HG03039 (cell line): ENCODE data around the gene NHSL2.
"Not testable (repeated sequence)": the region's sequence is repeated elsewhere in the genome, so short reads cannot be mapped to it uniquely, and the experiment has no call there.

ENCODE experiments used
- ATAC-seq: cut with Tn5 transposase; IDR thresholded peaks from one replicate; pipeline ENCODE4 v1.9.1; 2021; ENCODE audit warnings: mild to moderate bottlenecking, moderate library complexity; ENCODE audit not compliant: unreplicated experiment

NHSL2 gene

GRCh38 chrX:71922686-71923085 lies 12.0 kb downstream of the NHSL2 start:
- ATAC-seq: no peak

DNA sequence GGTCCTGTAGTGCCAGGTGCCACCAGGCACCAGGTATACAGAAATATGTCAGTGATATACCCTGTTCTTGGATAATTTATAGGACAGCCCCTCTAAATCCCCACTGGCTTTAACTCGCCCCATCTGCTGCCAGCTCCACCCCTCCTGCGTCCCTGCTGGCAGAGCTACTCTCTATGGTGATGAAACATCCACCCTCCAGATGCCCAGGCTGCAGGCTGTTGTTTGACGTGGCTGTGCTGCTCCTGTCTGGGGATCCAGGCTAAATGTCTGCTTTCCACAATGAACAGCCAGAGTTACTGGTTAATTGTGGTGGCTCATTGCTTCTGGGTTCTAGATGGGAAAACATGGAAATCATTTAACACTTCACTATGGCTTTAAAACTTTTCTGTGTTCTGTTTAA lies 12.9 kb downstream of the NHSL2 start:
- ATAC-seq: no peak

GRCh38 chrX:71927040-71927439 lies 16.4 kb downstream of the NHSL2 start:
- no peak for ATAC-seq

GRCh38 chrX:71928856-71929255 lies 18.2 kb downstream of the NHSL2 start:
- no peak for ATAC-seq

DNA sequence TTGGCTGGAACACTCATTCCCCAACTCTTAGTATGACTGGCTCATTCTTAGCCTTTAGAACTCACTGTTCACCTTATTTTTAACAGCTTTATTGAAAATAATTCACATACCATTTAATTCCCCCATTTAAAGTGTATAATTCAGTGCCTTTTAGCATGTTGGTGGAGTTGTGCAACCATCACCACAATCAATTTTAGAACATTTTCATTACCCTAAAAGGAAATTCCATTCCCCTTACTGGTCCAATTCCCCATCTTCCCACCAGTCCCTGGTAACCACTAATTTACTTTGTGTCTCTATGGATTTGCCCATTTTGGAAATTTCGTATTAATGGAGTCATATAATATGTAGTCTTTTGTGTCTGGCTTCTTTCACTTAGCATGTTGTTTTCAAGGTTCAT lies 19.7 kb downstream of the NHSL2 start:
- no peak for ATAC-seq

DNA sequence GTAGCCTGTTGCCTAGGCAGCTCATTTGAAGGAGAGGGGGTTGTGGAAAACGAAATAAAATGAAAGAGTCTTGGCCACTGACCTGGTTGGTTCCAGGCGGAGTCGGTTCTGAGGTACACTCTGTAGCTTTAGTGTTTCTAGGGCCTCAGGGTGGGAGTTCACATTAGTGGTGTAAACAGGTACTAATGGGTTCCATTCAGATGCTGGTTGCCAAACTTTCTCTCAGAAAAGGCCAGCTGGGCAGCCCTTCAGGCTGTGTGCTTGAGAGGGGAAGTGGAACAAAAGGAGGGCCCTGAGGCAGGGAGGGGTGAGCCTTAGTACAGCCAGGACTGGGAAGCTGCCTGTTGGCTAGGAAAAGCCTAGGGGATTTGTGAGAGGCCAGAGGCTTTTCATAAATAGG lies 24.8 kb downstream of the NHSL2 start:
- ATAC-seq: no peak

- no peak for ATAC-seq
Observed at GRCh38 chrX:71936632-71937031, 26.0 kb downstream of the NHSL2 start.

DNA sequence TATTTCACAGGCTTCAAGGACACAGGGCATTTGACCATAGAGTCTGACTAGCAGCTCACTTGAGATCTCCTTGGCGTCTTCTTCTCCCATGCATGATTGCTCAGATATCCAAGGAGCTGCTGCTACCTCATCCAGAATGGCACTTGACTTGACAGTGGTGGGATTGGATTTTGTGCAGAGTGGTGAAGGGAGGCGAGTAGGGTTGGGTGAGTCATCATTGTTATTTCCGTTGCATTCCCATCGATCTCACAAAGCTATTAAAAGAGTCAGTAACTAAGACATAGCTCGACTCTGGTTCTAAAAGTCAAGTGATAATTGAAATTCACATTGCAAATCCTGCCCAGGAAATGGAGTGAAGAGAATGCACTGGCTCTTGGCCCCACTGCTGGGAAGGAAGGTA lies 27.7 kb downstream of the NHSL2 start:
- no peak for ATAC-seq

GRCh38 chrX:71941145-71941544 lies 30.5 kb downstream of the NHSL2 start:
- ATAC-seq: no peak

- ATAC-seq: no peak
Observed at GRCh38 chrX:71941776-71942175, 31.1 kb downstream of the NHSL2 start.

DNA sequence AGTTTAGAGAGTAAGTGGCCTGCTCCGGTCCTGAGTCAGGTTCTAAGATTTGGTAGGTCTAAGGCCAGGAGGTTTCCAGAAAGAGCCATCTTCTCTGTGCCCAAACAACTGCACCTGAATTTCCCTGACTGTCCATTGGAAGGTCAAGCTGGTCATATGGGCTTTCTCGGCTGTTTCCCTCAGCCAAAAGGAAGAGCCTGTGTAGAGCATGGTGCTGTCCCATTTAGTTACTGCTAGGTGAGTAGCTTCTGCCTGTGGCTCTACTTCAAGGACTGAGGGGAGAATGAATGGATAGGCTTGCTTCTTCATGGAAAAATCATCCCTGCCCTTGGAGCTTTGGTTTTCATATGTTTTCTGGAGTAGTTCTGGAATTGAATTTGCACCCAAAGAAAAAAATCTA lies 33.7 kb downstream of the NHSL2 start:
- no peak for ATAC-seq

DNA sequence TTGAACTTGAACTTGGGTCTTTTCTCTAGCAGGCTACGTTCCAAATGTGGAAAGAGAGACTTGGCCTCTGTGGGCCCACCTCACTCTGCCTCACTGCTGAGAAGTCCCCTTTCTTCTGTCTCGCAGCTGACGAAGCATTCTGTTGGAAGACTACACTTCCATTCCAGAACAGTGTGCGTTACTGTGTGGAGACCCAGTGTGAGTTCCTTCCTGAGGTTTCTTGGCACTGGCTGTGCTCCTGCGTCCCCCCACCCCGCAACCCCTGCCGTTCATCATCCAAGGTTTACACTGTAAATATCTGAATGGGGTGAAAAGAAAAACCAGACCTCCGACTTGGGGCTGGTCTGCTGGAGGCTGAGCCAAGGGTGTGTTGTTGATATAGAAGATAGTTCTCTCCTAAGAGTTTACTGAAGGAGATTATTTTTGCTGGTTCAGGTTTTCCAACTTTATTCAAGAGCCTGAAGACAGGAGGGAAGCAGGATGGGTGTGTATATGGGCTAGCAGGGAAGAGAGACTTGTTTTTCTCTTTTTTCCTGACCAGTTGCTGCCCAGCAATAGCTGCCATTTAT lies 34.7 kb downstream of the NHSL2 start:
- no peak for ATAC-seq

- no peak for ATAC-seq
Observed at GRCh38 chrX:71949363-71949762, 38.7 kb downstream of the NHSL2 start.

- ATAC-seq: no peak
Observed at GRCh38 chrX:71949844-71950445, 39.3 kb downstream of the NHSL2 start.

- ATAC-seq: no peak
Observed at GRCh38 chrX:71953391-71953790, 42.7 kb downstream of the NHSL2 start.

DNA sequence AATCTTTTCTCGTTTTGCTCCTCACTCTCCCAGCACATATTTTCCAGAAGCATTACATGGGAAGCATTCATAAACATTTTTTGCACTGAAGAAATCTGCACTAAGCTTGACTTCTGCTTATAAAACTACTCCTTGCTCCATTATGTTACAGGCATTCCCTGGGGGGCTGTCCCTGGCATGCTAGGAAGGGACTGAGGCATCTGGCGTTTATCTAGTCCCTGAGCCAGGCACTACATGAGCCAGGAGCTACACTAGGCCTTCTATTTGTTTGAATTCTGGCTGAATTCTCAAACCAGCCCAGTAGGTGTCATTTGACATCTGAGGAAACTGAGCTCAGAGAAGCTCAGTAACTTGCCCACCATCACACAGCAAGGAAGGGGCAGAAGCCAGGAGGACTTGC lies 43.3 kb downstream of the NHSL2 start:
- no peak for ATAC-seq

GRCh38 chrX:71954458-71954857 lies 43.8 kb downstream of the NHSL2 start:
- no peak for ATAC-seq

- no peak for ATAC-seq
Observed at GRCh38 chrX:71955530-71956120, 45.0 kb downstream of the NHSL2 start.

- no peak for ATAC-seq
Observed at GRCh38 chrX:71958281-71958675, 47.6 kb downstream of the NHSL2 start.

- not testable (repeated sequence) for ATAC-seq
Observed at GRCh38 chrX:71964184-71964583, 53.5 kb downstream of the NHSL2 start.

- ATAC-seq: no peak
Observed at GRCh38 chrX:71974916-71975315, 64.3 kb downstream of the NHSL2 start.

GRCh38 chrX:71976753-71977152 lies 66.1 kb downstream of the NHSL2 start:
- ATAC-seq: no peak

GRCh38 chrX:71978164-71978563 lies 67.5 kb downstream of the NHSL2 start:
- ATAC-seq: no peak
